Neural crest cell (in vitro differentiated cells): ENCODE results near the gene FAM83C. TPM values are rescaled to one million over a fixed set of nuclear protein-coding genes. Genes with fewer than 3 reads are reported as not detected.
A peak's percentile ranks its signal among the peaks of the same experiment; 100 is the strongest.

ENCODE experiments used
- DNase-seq: peaks from one replicate; pipeline ENCODE4 v3.0.0; 2021; ENCODE audit warnings: low read depth, mixed read lengths, low spot score
- H3K27ac Mint-ChIP-seq: one replicate; pipeline ENCODE4 v1.8.0; 2021; ENCODE audit warnings: mild to moderate bottlenecking, mixed read lengths; ENCODE audit not compliant: unreplicated experiment
- H3K27me3 Mint-ChIP-seq: 2 replicates; pipeline ENCODE4 v1.8.0; 2021; ENCODE audit warnings: low read depth, mild to moderate bottlenecking, mixed read lengths
- H3K36me3 Mint-ChIP-seq: 2 replicates; pipeline ENCODE4 v1.8.0; 2021; ENCODE audit warnings: low read depth, mild to moderate bottlenecking, mixed read lengths
- H3K4me1 Mint-ChIP-seq: 2 replicates; pipeline ENCODE4 v1.8.0; 2021; ENCODE audit warnings: mixed read lengths
- H3K4me3 Mint-ChIP-seq: one replicate; pipeline ENCODE4 v1.8.0; 2021; ENCODE audit warnings: mild to moderate bottlenecking, mixed read lengths
- H3K9me3 Mint-ChIP-seq: 2 replicates; pipeline ENCODE4 v1.8.0; 2021; ENCODE audit warnings: mixed read lengths
- CTCF ChIP-seq: fragments of 200-600 bp; sonication (generic); conservative IDR thresholded peaks from 2 replicates; pipeline ENCODE4 v1.5.0; 2021; ENCODE audit warnings: antibody characterized with exemption, mild to moderate bottlenecking
- total RNA-seq: library from RNA; stranded (reverse); gene quantifications from 2 replicates; pipeline ENCODE4 v1.2.1, GENCODE V29; 2021

Gene FAM83C
- total RNA-seq, 1 donor from 2014 or later = not detected

- H3K9me3 Mint-ChIP-seq = no peaks in the 10 kb centered on the region
- no peak overlapping the region for H3K4me3 Mint-ChIP-seq
- TF ChIP-seq CTCF = no peak
- peaks cover 13% of the 10 kb centered on the region for H3K4me1 Mint-ChIP-seq
- H3K27ac Mint-ChIP-seq = no peak overlapping the region
- H3K36me3 Mint-ChIP-seq = peaks cover 2% of the 10 kb centered on the region
- no peaks in the 10 kb centered on the region for H3K27me3 Mint-ChIP-seq
- DNase-seq = no peak
Observed at GRCh38 chr20:35307666-35308653, 15.7 kb upstream of the FAM83C start.

DNA sequence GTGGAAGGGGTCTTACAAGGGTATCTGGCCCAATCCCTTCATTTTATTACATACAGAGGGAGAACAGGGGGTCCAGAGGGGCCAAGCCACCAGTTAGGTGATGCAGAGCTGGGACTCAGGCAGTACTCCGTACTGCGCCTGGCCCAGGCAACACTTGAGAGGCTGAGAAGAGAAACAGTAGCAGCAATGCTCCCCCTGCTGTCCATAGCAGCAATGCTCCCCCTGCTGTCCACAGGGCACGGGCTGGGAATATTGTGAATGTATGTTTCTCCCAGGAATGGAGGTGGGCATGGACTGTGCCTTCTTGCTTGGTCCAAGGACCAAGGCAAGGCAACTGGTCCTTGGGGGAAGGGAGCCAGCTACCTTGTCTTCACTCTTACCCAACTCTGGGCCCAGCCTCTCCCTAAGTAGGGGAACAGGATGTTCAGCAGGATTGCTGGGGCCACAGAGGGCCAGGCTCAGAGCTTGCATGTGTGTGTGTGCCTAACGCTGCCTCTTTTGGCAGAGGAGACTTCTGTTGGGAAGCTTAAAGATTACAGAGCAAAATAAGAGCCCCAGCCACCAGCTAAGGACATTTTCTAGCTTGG lies 14.8 kb upstream of the FAM83C start:
- Mint-ChIP-seq H3K4me1 (peaks cover 13% of the 10 kb centered on the region), H3K27ac (no peak overlapping the region), H3K9me3 (no peaks in the 10 kb centered on the region), H3K36me3 (no peaks in the 10 kb centered on the region), H3K27me3 (no peaks in the 10 kb centered on the region), H3K4me3 (no peak overlapping the region)
- peak; percentile 59 for DNase-seq
- TF ChIP-seq CTCF = peak; percentile 72

DNA sequence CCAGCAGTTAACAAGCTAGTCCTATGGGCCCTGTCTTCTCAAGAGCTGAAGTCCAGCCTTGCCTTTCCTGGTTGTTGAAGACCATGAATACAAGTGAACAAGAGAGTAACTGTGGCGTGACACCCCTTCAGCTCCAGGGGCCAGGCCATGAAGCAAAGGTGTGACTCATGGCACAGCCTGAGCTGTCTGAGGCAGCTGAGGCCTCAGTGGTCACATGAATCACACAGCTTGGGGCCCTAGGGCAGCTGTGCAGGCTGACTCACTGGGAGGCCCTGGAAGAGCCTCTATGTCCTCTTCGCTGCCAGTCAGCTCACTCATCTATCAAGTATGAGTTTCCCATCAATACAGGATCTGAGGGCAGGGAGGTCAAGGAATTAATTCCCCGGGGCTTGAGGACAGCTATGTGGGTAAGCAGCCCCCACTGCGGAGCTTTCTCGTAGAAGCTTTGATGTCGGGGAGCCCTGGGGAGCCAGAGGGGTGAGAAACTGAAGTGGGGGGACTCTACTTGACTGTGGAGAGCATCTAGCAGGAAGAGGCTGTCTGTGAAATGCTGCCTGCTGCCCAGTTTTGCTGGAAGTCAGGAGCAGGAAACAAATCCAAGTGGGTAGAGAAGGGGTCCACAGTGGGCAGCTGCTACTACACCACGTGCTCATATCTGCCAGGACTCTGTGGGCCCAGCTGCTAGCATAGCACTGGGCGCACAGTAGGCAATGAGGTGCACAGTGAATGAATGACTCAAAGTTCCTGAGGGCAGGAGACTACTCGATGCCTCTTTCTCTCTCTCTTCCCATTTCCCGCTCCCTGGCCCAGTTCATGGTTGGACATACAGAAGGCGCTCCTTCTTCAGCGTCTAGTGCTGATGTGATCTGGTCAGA lies 13.7 kb upstream of the FAM83C start:
- Mint-ChIP-seq H3K36me3 (no peaks in the 10 kb centered on the region), H3K9me3 (no peaks in the 10 kb centered on the region), H3K27ac (peak overlapping the region; percentile 80), H3K4me3 (no peak overlapping the region), H3K4me1 (peaks cover 13% of the 10 kb centered on the region), H3K27me3 (no peaks in the 10 kb centered on the region)
- TF ChIP-seq CTCF = no peak
- no peak for DNase-seq

- no peak for DNase-seq
- TF ChIP-seq CTCF = no peak
- no peaks in the 10 kb centered on the region for H3K9me3 Mint-ChIP-seq
- no peak overlapping the region for H3K27ac Mint-ChIP-seq
- peaks cover 13% of the 10 kb centered on the region for H3K4me1 Mint-ChIP-seq
- no peaks in the 10 kb centered on the region for H3K27me3 Mint-ChIP-seq
- no peaks in the 10 kb centered on the region for H3K36me3 Mint-ChIP-seq
- H3K4me3 Mint-ChIP-seq = no peak overlapping the region
Observed at GRCh38 chr20:35304956-35305355, 12.7 kb upstream of the FAM83C start.
